Thoracic aorta (tissue), 2 donors: Measurements from ENCODE around the gene MRPS34. TPM values are rescaled to one million over a fixed set of nuclear protein-coding genes. Genes with fewer than 3 reads are reported as not detected.

Source experiments
- ATAC-seq: fragments of 150-250 bp; one replicate; pipeline ENCODE4 v1.8.0; 2017; ENCODE audit warnings: low read depth; ENCODE audit not compliant: insufficient number of reproducible peaks, low FRiP score
- DNase-seq: peaks from one replicate; pipeline ENCODE4 v3.0.0-alpha.2; 2020; ENCODE audit warnings: low spot score
- H3K27ac ChIP-seq, 2 donors: fragments of 200-600 bp; sonication (generic); 1 replicate in 1 of 2; 2 replicates in 1 of 2; pipeline ENCODE4 v1.5.1; 2016; ENCODE audit warnings: mild to moderate bottlenecking in 2 of 2, moderate library complexity in 2 of 2
- H3K27me3 ChIP-seq: fragments of 200-600 bp; sonication (generic); replicated peaks from 2 replicates; pipeline ENCODE4 v1.6.0; 2016; ENCODE audit warnings: mild to moderate bottlenecking; ENCODE audit not compliant: insufficient read depth
- H3K36me3 ChIP-seq: fragments of 200-600 bp; sonication (generic); one replicate; pipeline ENCODE4 v1.5.1; 2016
- H3K4me1 ChIP-seq, 2 donors: fragments of 200-600 bp; sonication (generic); 1 replicate in 1 of 2; 2 replicates in 1 of 2; pipeline versions ENCODE4 v1.5.1 to v1.6.0; 2016; ENCODE audit warnings: low read depth in 2 of 2, mild to moderate bottlenecking in 1 of 2; ENCODE audit not compliant: control insufficient read depth in 1 of 2
- H3K4me3 ChIP-seq: fragments of 200-600 bp; sonication (generic); 2 replicates; pipeline ENCODE4 v1.5.1; 2016; ENCODE audit warnings: mild to moderate bottlenecking
- H3K9me3 ChIP-seq: fragments of 200-600 bp; sonication (generic); 2 replicates; pipeline ENCODE4 v1.5.1; 2016
- total RNA-seq, 2 donors: library from RNA; depleted of rRNA; stranded (reverse); fragments of >200 nt; gene quantifications; one replicate each; pipeline versions ENCODE4 v1.1.0 to v1.2.3, GENCODE V29; 2016
- TF ChIP-seq, protein P1 (sequence below): fragments of 200-600 bp; sonication (generic); IDR thresholded peaks from one replicate; pipeline ENCODE4 v1.5.1; 2019; ENCODE audit warnings: antibody characterized with exemption

The MRPS34 gene
- total RNA-seq, 2 donors from 2014 or later = 36.9 to 48.3 TPM

DNA sequence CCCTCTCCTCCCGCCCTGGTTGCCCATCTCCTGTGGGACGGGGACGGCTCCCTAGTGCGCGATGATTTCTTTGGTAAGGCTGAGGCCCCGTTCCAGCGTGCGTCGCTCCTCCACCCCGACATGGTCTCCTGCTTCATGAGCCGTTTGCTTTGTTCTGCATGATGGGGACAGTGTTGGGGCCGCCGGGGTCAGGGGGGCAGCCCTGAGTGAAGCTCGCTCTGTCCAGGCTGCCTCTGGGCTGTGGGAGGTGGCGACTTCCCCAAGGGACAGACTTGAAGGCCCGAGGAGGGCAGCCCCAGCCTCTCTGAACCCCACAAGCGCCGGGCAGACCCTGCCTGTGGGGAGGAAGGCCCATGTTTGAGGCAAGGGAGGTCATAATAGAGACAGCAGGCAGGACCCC is 14.0 kb downstream of the MRPS34 start:
- DNase-seq (no peak), ATAC-seq (no peak)
- TF ChIP-seq, protein P1, sequence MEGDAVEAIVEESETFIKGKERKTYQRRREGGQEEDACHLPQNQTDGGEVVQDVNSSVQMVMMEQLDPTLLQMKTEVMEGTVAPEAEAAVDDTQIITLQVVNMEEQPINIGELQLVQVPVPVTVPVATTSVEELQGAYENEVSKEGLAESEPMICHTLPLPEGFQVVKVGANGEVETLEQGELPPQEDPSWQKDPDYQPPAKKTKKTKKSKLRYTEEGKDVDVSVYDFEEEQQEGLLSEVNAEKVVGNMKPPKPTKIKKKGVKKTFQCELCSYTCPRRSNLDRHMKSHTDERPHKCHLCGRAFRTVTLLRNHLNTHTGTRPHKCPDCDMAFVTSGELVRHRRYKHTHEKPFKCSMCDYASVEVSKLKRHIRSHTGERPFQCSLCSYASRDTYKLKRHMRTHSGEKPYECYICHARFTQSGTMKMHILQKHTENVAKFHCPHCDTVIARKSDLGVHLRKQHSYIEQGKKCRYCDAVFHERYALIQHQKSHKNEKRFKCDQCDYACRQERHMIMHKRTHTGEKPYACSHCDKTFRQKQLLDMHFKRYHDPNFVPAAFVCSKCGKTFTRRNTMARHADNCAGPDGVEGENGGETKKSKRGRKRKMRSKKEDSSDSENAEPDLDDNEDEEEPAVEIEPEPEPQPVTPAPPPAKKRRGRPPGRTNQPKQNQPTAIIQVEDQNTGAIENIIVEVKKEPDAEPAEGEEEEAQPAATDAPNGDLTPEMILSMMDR = no peak
- H3K9me3 ChIP-seq = no peaks in the 10 kb centered on the region
- H3K4me1 ChIP-seq = no peaks in the 10 kb centered on the region
- peaks cover 50% of the 10 kb centered on the region for H3K36me3 ChIP-seq
- H3K27ac ChIP-seq = no peak overlapping the region
- H3K27me3 ChIP-seq = no peaks in the 10 kb centered on the region
- no peak overlapping the region for H3K4me3 ChIP-seq

DNA sequence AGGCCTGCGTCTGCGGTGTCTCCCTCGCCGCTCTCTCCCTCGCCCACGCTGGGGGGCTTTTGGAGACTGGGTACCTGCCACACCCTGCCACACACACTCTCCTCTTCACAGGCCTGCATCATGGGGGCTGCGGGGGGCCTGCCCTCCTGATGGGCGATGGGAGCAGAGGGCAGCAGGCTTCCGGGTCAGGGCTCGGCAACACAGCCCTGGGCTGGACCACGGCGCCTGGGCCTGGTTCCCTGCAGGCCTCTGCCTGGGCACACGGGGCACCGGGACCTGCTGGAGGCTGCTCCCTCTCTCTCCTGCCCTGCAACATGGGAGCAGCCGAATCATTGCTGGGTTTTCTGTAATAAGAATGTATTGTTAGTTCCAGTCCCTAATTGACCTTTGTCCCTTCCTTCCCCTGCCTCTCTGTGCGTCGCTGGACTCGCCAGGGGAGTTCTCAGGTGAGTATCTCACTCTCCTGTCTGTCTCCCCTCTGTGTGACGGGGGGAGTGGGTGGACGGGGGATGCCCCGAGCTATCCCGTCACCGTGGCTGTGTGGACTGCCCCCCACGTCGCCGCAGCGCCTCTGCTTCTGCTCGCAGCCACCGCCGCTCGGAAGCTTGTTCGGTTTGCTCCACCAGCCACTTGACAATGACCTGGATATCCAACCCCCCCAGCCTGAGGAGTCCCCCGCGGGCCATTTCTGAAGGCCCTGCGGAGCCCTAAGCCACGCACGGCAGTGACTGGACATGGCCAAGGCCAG is 15.0 kb downstream of the MRPS34 start:
- Histone ChIP-seq H3K4me3 (no peak overlapping the region), H3K4me1 (no peaks in the 10 kb centered on the region), H3K27me3 (no peaks in the 10 kb centered on the region), H3K27ac (no peak overlapping the region), H3K9me3 (no peaks in the 10 kb centered on the region), H3K36me3 (peaks cover 46% of the 10 kb centered on the region)
- no peak for ATAC-seq
- TF ChIP-seq, protein P1 = no peak
- no peak for DNase-seq

DNA sequence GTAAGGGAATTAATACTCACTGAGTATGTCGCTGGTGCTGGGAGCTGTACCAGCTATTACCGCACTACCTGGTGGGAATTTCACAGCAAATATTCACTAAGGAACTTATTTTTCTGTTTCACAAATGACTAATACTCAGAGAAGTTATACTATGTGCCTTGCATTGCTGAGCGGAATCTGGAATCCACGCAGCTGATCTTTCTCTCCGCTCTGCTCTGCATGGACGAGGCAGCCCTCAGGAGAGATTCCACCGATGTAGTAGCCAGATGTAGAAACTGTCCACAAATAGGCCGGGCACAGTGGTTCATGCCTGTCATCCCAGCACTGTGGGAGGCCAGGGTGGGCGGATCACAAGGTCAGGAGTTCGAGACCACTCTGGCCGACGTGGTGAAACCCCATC is 18.7 kb downstream of the MRPS34 start:
- TF ChIP-seq, protein P1 = no peak
- Histone ChIP-seq H3K27me3 (no peaks in the 10 kb centered on the region), H3K4me1 (no peaks in the 10 kb centered on the region), H3K4me3 (no peak overlapping the region), H3K27ac (no peak overlapping the region), H3K36me3 (peaks cover 45% of the 10 kb centered on the region), H3K9me3 (no peaks in the 10 kb centered on the region)
- no peak for DNase-seq
- ATAC-seq = no peak

DNA sequence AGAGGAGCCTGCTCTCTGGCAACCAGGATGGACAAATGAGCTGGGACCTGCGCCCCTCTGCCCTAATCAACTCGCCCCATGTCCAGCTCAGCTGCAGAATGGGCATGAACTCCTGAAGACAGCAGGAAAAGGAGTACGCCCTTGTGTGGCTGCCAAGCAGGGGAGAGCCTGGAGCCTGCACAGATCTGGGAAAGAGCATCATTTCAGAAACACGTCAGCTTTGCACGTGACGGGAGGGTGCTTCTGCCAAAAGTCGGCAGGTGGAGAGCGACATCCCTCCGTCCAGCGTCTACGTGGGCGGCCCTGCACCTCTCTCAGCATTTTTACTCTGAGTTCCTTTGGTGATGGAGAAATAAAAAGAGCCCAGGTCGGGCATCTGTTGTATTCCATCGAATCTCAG is 20.1 kb downstream of the MRPS34 start:
- Histone ChIP-seq H3K27me3 (no peaks in the 10 kb centered on the region), H3K27ac (no peak overlapping the region), H3K9me3 (no peaks in the 10 kb centered on the region), H3K4me1 (no peaks in the 10 kb centered on the region), H3K4me3 (no peak overlapping the region), H3K36me3 (peaks cover 53% of the 10 kb centered on the region)
- ATAC-seq (no peak), DNase-seq (no peak)
- TF ChIP-seq, protein P1 = no peak

DNA sequence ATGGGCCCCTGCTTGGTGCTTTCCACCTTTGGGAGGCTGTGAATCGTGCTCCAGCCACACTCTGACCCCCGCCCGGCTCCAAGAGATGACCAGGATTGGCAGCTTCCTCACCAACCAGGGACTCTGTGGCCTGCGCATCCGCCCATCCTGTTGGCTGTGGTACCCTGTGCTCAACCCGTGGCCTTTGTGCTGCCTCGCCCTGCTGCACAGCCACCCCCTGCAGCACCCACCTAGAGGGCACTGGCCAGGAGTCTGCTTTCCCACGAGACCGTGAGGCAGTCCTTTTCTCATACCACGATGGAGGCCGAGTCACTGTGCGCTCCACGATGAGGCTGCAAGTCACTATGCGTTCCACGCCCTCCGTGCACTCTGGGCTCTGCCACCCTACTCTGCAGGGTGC is 21.0 kb downstream of the MRPS34 start:
- H3K4me3 ChIP-seq = no peak overlapping the region
- H3K36me3 ChIP-seq = peaks cover 49% of the 10 kb centered on the region
- ATAC-seq = no peak
- TF ChIP-seq, protein P1 = no peak
- no peaks in the 10 kb centered on the region for H3K27me3 ChIP-seq
- no peak for DNase-seq
- H3K4me1 ChIP-seq = no peaks in the 10 kb centered on the region
- no peaks in the 10 kb centered on the region for H3K9me3 ChIP-seq
- no peak overlapping the region for H3K27ac ChIP-seq
